HL-60 (cell line): ENCODE data around the gene CALN1.

Experiments
- DNase-seq, 2 experiments: peaks; one replicate each; pipeline ENCODE4 v3.0.0-alpha.2; 2010 to 2020; ENCODE audit warnings: low read depth in 1 of 2, low spot score in 1 of 2
- H3K27ac ChIP-seq: fragments of 250-450 bp; sonication (Bioruptor Pico); replicated peaks from 2 replicates; pipeline ENCODE4 v1.5.1; 2020; ENCODE audit warnings: mild to moderate bottlenecking, moderate library complexity
- H3K27me3 ChIP-seq: fragments of 250-450 bp; sonication (Bioruptor Pico); 2 replicates; pipeline ENCODE4 v1.5.1; 2021; ENCODE audit warnings: mild to moderate bottlenecking, moderate library complexity; ENCODE audit not compliant: insufficient read depth, poor library complexity, severe bottlenecking
- H3K4me3 ChIP-seq: replicated peaks from 2 replicates; pipeline ENCODE4 v1.5.1; 2011; ENCODE audit warnings: mild to moderate bottlenecking, control low read depth, low read length; ENCODE audit not compliant: insufficient read depth
- CTCF ChIP-seq: IDR thresholded peaks from one replicate; pipeline ENCODE4 v1.5.1; 2011; ENCODE audit warnings: low read length, control low read depth, inconsistent platforms; ENCODE audit not compliant: insufficient read depth
- GABPA ChIP-seq: IDR thresholded peaks from 2 replicates; pipeline ENCODE4 v1.6.1; 2012; ENCODE audit warnings: low read depth
- POLR2AphosphoS5 ChIP-seq: IDR thresholded peaks from 2 replicates; pipeline ENCODE4 v1.6.1; 2012; ENCODE audit warnings: low read depth
- REST ChIP-seq: IDR thresholded peaks from 2 replicates; pipeline ENCODE4 v1.6.1; 2012; ENCODE audit warnings: low read depth; ENCODE audit not compliant: insufficient replicate concordance
- SPI1 ChIP-seq: IDR thresholded peaks from 2 replicates; pipeline ENCODE4 v1.6.1; 2012; ENCODE audit warnings: low read depth, mild to moderate bottlenecking, borderline replicate concordance

Gene CALN1

DNA sequence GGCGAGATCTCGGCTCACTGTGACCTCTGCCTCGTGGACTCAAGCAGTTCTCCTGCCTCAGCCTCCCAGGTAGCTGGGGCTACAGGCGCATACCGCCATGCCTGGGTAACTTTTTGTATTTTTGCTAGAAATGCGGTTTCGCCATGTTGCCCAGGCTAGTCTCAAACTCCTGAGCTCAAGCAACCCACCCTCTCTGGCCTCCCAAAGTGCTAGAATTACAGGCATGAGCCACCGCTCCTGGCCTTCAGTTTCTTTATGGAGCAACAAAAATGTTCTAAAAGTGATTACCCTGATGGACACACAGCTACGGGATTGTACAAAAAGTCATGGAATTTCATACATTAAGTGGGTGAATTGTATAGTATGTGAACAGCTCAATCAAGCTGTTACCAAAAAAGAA, 216.0 kb downstream of the CALN1 start:
- Histone ChIP-seq H3K27ac (no peak overlapping the region), H3K4me3 (no peak overlapping the region), H3K27me3 (no peaks in the 10 kb centered on the region)
- no peak for DNase-seq
- no peak for TF ChIP-seq GABPA
- TF ChIP-seq SPI1: no peak
- TF ChIP-seq CTCF: no peak
- no peak for TF ChIP-seq REST
- TF ChIP-seq POLR2AphosphoS5: no peak

GRCh38 chr7:72190919-72191318, 221.2 kb downstream of the CALN1 start:
- TF ChIP-seq CTCF (no peak), GABPA (no peak), REST (no peak), POLR2AphosphoS5 (no peak), SPI1 (no peak)
- H3K27ac ChIP-seq: no peak overlapping the region
- H3K4me3 ChIP-seq: no peak overlapping the region
- DNase-seq: no peak
- no peaks in the 10 kb centered on the region for H3K27me3 ChIP-seq

DNA sequence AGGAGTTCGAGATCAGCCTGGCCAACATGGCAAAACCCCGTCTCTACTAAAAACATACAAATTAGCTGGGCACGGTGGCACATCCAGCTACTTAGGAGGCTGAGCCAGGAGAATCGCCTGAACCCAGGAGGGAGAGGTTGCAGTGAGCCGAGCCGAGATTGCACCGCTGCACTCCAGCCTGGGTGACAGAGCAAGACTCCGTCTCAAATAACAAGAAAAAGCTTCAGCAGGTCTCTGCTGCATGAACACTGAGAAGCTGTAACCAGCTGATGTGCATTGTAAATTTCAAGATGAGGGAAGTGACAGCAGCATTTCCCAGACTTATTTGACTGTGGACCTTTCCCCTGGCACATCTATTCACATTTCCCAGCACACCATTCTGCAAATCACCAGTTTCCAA, 222.0 kb downstream of the CALN1 start:
- no peak for DNase-seq
- no peak overlapping the region for H3K27ac ChIP-seq
- TF ChIP-seq REST (no peak), POLR2AphosphoS5 (no peak), GABPA (no peak), SPI1 (no peak), CTCF (no peak)
- H3K4me3 ChIP-seq: no peak overlapping the region
- no peaks in the 10 kb centered on the region for H3K27me3 ChIP-seq
